Effector memory CD4-positive, alpha-beta T cell (primary cell): ENCODE data around the gene SLC5A2.
"Not testable (repeated sequence)": the region's sequence is repeated elsewhere in the genome, so short reads cannot be mapped to it uniquely, and the experiment has no call there.

Experiments
- DNase-seq, 3 donors: peaks; one replicate each; pipeline ENCODE4 v3.0.0-alpha.2; 2020
- H3K27ac ChIP-seq: 2 replicates; pipeline ENCODE4 v1.7.0; 2013; ENCODE audit warnings: mild to moderate bottlenecking, low read length, moderate library complexity; ENCODE audit not compliant: insufficient read depth, poor library complexity, severe bottlenecking
- H3K27me3 ChIP-seq: replicated peaks from 2 replicates; pipeline ENCODE4 v1.7.0; 2013; ENCODE audit warnings: mild to moderate bottlenecking, low read length; ENCODE audit not compliant: insufficient read depth, control insufficient read depth, poor library complexity, severe bottlenecking
- H3K36me3 ChIP-seq: 2 replicates; pipeline ENCODE4 v1.7.0; 2013; ENCODE audit warnings: mild to moderate bottlenecking, low read length, moderate library complexity; ENCODE audit not compliant: control insufficient read depth, insufficient read depth
- H3K4me1 ChIP-seq: 2 replicates; pipeline ENCODE4 v1.7.0; 2013; ENCODE audit warnings: low read length, mild to moderate bottlenecking; ENCODE audit not compliant: control insufficient read depth, insufficient read depth, poor library complexity, severe bottlenecking
- H3K4me3 ChIP-seq: 2 replicates; pipeline ENCODE4 v1.7.0; 2013; ENCODE audit warnings: low read length, low read depth, mild to moderate bottlenecking; ENCODE audit not compliant: insufficient read depth, poor library complexity, severe bottlenecking
- H3K9me3 ChIP-seq: 2 replicates; pipeline ENCODE4 v1.7.0; 2013; ENCODE audit warnings: mild to moderate bottlenecking, low read length, moderate library complexity; ENCODE audit not compliant: control insufficient read depth
- total RNA-seq, 3 donors: gene quantifications; one replicate each; lab custom pipeline; 2026; lab: John Stamatoyannopoulos, UW

Gene SLC5A2
- 1.2 to 2.8 (median 2.1) reads per million in 3 donors for total RNA-seq

DNA sequence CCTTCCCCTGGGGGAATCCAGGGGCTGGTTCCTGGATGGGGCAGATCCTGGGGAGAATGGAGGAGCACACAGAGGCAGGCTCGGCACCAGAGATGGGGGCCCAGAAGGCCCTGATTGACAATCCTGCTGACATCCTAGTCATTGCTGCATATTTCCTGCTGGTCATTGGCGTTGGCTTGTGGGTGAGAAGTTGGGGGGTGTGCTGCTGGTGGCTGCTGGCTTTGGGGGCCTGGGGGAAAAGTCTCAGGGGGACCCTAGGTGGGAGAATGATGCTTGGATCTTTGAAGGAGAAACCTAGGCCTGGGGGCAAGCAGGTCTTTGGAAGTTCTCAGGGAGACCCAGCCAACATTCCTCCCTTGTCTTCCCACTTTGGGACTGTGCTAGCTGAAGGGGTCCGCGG is at the start of gene SLC5A2:
SLC5A2 (plus strand) TSS at position 43 of the 400 bp plus-strand sequence; CDS start at position 57, 14 bp downstream.
- no peaks in the 10 kb centered on the region for H3K27me3 ChIP-seq
- H3K36me3 ChIP-seq: no peaks in the 10 kb centered on the region
- no peak for DNase-seq
- H3K4me3 ChIP-seq: no peak within 1 kb of the TSS
- no peak within 1 kb of the TSS for H3K27ac ChIP-seq
- H3K9me3 ChIP-seq: no peaks in the 10 kb centered on the region
- peaks cover 7% of the 10 kb centered on the region for H3K4me1 ChIP-seq

- DNase-seq: no peak
- H3K4me3 ChIP-seq: no peak overlapping the region
Observed at GRCh38 chr16:31435341-31436220, 47.3 kb upstream of the SLC5A2 start.

GRCh38 chr16:31436221-31437045 is 46.5 kb upstream of the SLC5A2 start:
- Histone ChIP-seq H3K4me3 (no peak overlapping the region), H3K36me3 (no peaks in the 10 kb centered on the region), H3K4me1 (no peaks in the 10 kb centered on the region), H3K27ac (no peak overlapping the region), H3K9me3 (no peaks in the 10 kb centered on the region), H3K27me3 (no peaks in the 10 kb centered on the region)
- DNase-seq: no peak

More at GRCh38 chr16:31435341-31436220, 47.3 kb upstream of the SLC5A2 start:
- no peaks in the 10 kb centered on the region for H3K27me3 ChIP-seq
- H3K4me1 ChIP-seq: no peaks in the 10 kb centered on the region
- no peaks in the 10 kb centered on the region for H3K9me3 ChIP-seq
- no peak overlapping the region for H3K27ac ChIP-seq
- H3K36me3 ChIP-seq: no peaks in the 10 kb centered on the region

- Histone ChIP-seq H3K4me3 (no peak overlapping the region), H3K27ac (no peak overlapping the region), H3K27me3 (no peaks in the 10 kb centered on the region)
Observed at GRCh38 chr16:31438414-31438813, 44.5 kb upstream of the SLC5A2 start.

GRCh38 chr16:31439023-31439422 is 43.9 kb upstream of the SLC5A2 start:
- not testable (repeated sequence) for H3K27ac ChIP-seq, H3K4me1 ChIP-seq, H3K36me3 ChIP-seq, DNase-seq, H3K4me3 ChIP-seq, H3K9me3 ChIP-seq, H3K27me3 ChIP-seq

More at GRCh38 chr16:31438414-31438813, 44.5 kb upstream of the SLC5A2 start:
- Histone ChIP-seq H3K36me3 (no peaks in the 10 kb centered on the region), H3K9me3 (no peaks in the 10 kb centered on the region), H3K4me1 (no peaks in the 10 kb centered on the region)
- no peak for DNase-seq

- no peaks in the 10 kb centered on the region for H3K9me3 ChIP-seq
- H3K27me3 ChIP-seq: no peaks in the 10 kb centered on the region
- DNase-seq: no peak
- no peak overlapping the region for H3K4me3 ChIP-seq
- H3K36me3 ChIP-seq: no peaks in the 10 kb centered on the region
- H3K27ac ChIP-seq: no peak overlapping the region
- no peaks in the 10 kb centered on the region for H3K4me1 ChIP-seq
Observed at GRCh38 chr16:31439519-31439918, 43.4 kb upstream of the SLC5A2 start.

- H3K27me3 ChIP-seq: no peaks in the 10 kb centered on the region
- no peaks in the 10 kb centered on the region for H3K9me3 ChIP-seq
- DNase-seq: no peak
- no peak overlapping the region for H3K4me3 ChIP-seq
- no peak overlapping the region for H3K27ac ChIP-seq
- H3K36me3 ChIP-seq: no peaks in the 10 kb centered on the region
- H3K4me1 ChIP-seq: no peaks in the 10 kb centered on the region
Observed at GRCh38 chr16:31440516-31441184, 42.3 kb upstream of the SLC5A2 start.

- no peak overlapping the region for H3K27ac ChIP-seq
- no peaks in the 10 kb centered on the region for H3K9me3 ChIP-seq
- DNase-seq: no peak
- no peaks in the 10 kb centered on the region for H3K4me1 ChIP-seq
- no peaks in the 10 kb centered on the region for H3K27me3 ChIP-seq
- H3K36me3 ChIP-seq: no peaks in the 10 kb centered on the region
- H3K4me3 ChIP-seq: no peak overlapping the region
Observed at GRCh38 chr16:31441956-31442355, 41.0 kb upstream of the SLC5A2 start.

GRCh38 chr16:31445931-31446330 is 37.0 kb upstream of the SLC5A2 start:
- not testable (repeated sequence) for H3K27ac ChIP-seq, DNase-seq, H3K27me3 ChIP-seq, H3K4me1 ChIP-seq, H3K36me3 ChIP-seq, H3K9me3 ChIP-seq, H3K4me3 ChIP-seq
